Aorta (tissue), 5 donors: ENCODE data around the gene CC2D1A. TPM values are rescaled to one million over a fixed set of nuclear protein-coding genes. Genes with fewer than 3 reads are reported as not detected.

ENCODE experiments used
- ATAC-seq: fragments of 200-7000 bp; cut with Tn5 transposase; one replicate; pipeline ENCODE4 v1.9.1; 2022; ENCODE audit warnings: moderate library complexity; ENCODE audit not compliant: low FRiP score
- DNase-seq, 2 donors: peaks; one replicate each; pipeline ENCODE4 v3.0.0-alpha.2; 2020
- H3K27ac ChIP-seq, 2 donors: one replicate each; pipeline ENCODE4 v1.5.1; 2013; ENCODE audit warnings: low read length in 2 of 2, mild to moderate bottlenecking in 2 of 2, moderate library complexity in 2 of 2, control low read depth in 1 of 2, inconsistent platforms in 1 of 2, low read depth in 1 of 2
- H3K27me3 ChIP-seq, 2 donors: one replicate each; pipeline ENCODE4 v1.6.1; 2013; ENCODE audit warnings: control low read depth in 1 of 2, low read length in 1 of 2, mild to moderate bottlenecking in 1 of 2, moderate library complexity in 1 of 2; ENCODE audit not compliant: insufficient read depth in 2 of 2, control insufficient read depth in 1 of 2
- H3K36me3 ChIP-seq, 2 donors: one replicate each; pipeline ENCODE4 v1.6.1; 2013; ENCODE audit warnings: control low read depth in 1 of 2, low read length in 1 of 2, mild to moderate bottlenecking in 1 of 2; ENCODE audit not compliant: insufficient read depth in 2 of 2, control insufficient read depth in 1 of 2
- H3K4me1 ChIP-seq, 2 donors: one replicate each; pipeline ENCODE4 v1.6.1; 2013; ENCODE audit warnings: low read length in 2 of 2, control low read depth in 1 of 2, mild to moderate bottlenecking in 1 of 2, moderate library complexity in 1 of 2; ENCODE audit not compliant: insufficient read depth in 2 of 2, control insufficient read depth in 1 of 2
- H3K4me3 ChIP-seq, 2 donors: one replicate each; pipeline ENCODE4 v1.5.1; 2013; ENCODE audit warnings: low read length in 2 of 2, control low read depth in 1 of 2, mild to moderate bottlenecking in 1 of 2
- H3K9me3 ChIP-seq: one replicate; pipeline ENCODE4 v1.6.1; 2013; ENCODE audit warnings: mild to moderate bottlenecking, low read length; ENCODE audit not compliant: control insufficient read depth
- WGBS, 2 donors: extraction: QIAGEN DNeasy Blood & Tissue Kit; methylation state at CpG; one replicate each; pipeline ENCODE4 v1.1.7; 2013; 5-methylcytosine and 5-hydroxymethylcytosine counted together
- intact Hi-C, 2 donors: fragments of 100-400 bp; cut with DNase I; formaldehyde crosslinking; loops; one replicate each; pipeline versions ENCODE4 v1.14.2 to v1.15.0; 2022
- polyA plus RNA-seq, 2 donors: library from polyadenylated mRNA; stranded (reverse); fragments of 200-250 nt; gene quantifications; one replicate each; pipeline ENCODE4 v1.2.3, GENCODE V29; 2013
- total RNA-seq, 2 donors: library from RNA; stranded (reverse); fragmentation: NEBNext Ultra II Directional; extraction: Animal tissue kit (Norgen Biotek cat#: 25700); gene quantifications; one replicate each; pipeline ENCODE4 v1.2.1, GENCODE V29; 2021
- donor health status: healthy with polysubstance abuse.
- donor health status: Bipolar disorder and iron deficiency.
- donor health status: DM: no; HTN: no; CAD: no.
- donor health status: DM: no; HTN: no; CAD: no.
- donor health status: DM: yes; HTN: yes; CAD: no.

The CC2D1A gene
- total and polyA plus RNA-seq, 4 donors = 22.3 to 67.6 (median 32.0) TPM

DNA sequence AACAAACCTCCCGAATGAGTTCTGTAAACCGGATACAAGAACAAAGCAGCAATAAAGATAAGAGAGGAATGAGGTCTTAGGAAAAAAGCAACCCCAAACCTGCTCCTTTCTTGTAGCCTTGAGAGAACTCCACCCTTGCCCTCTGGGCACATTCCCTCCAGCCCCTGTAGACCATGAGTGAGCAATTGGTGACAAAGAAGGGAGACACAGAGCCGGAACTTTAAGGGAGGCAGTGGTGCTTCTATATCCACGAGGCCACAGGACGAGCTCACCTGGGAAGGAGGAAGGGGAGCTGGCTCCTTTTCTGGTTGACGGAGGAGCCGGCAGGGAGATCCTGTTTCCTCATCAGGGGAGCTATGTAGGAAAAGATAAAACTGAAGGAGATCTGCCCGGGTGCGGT is 13.1 kb upstream of the CC2D1A start:
- DNase-seq (no peak), ATAC-seq (no peak)
- Histone ChIP-seq H3K4me1 (no peaks in the 10 kb centered on the region), H3K9me3 (no peaks in the 10 kb centered on the region), H3K4me3 (no peak overlapping the region), H3K27ac (no peak overlapping the region), H3K36me3 (no peaks in the 10 kb centered on the region), H3K27me3 (no peaks in the 10 kb centered on the region)
- intact Hi-C loops = no loop called here
- 89 to 90% methylated on average over 9 of the region's 9 CpGs for WGBS, 2 donors

DNA sequence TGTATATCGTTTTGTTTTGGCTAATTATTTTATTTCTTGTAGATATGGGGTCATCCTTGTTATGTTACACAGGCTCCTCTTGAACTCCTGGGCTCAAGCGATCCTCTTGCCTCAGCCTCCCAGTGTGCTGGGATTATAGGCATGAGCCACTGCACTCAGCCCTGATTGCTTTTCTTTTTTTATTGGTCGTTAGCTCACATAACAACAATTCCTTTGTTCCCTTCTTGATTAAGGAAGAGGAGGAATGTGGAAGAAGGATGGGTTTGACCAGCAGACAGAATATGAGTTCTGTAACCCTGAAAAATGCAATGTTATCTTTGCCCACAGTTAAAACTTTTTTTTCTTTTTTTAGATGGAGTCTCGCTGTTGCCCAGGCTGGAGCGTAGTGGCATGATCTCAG is 11.4 kb upstream of the CC2D1A start:
- Histone ChIP-seq H3K9me3 (no peaks in the 10 kb centered on the region), H3K4me3 (no peak overlapping the region), H3K36me3 (no peaks in the 10 kb centered on the region), H3K27ac (no peak overlapping the region), H3K27me3 (no peaks in the 10 kb centered on the region), H3K4me1 (no peaks in the 10 kb centered on the region)
- intact Hi-C loops = no loop called here
- DNase-seq (no peak), ATAC-seq (no peak)
- 86 to 87% methylated on average over 5 of the region's 5 CpGs for WGBS, 2 donors

DNA sequence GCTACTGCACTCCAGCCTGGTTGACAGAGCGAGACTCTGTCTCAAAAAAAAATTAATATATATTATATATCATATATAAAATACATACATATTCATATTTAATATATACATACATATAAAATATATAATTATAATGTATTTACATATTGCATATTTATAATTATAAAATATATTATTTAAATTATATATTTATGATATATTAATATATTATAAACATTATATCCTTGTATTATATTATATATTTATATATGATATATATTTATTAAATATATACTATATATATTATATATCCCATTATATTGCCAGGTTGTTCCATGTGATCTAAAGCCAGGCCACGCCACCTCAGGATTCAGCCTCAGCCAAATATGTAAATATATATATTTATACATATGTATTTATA is 9.8 kb upstream of the CC2D1A start:
- Histone ChIP-seq H3K36me3 (no peaks in the 10 kb centered on the region), H3K9me3 (no peaks in the 10 kb centered on the region), H3K4me3 (no peak overlapping the region), H3K27me3 (no peaks in the 10 kb centered on the region), H3K27ac (no peak overlapping the region), H3K4me1 (no peaks in the 10 kb centered on the region)
- 97 to 98% methylated on average over 2 of the region's 2 CpGs for WGBS, 2 donors
- no peak for DNase-seq
- no peak for ATAC-seq
- intact Hi-C loops = no loop called here

DNA sequence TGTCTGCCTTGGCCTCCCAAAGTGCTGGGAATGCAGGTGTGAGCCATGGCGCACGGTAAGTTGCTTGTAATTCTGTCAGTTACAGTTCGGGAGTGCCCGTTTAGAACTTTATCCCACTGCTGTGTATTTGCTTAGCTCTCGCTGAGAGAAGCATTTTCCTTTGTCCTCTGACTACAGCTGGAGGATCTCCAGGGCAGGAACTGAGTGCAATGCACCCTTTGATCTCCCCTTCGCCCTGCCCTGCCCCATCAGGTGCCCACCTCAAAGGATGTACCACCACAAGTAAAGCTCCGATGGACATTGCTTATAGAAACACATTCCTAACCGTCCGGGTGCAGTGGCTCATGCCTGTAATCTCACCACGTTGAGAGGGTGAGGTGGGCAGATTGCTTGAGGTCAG is 6.6 kb upstream of the CC2D1A start:
- Histone ChIP-seq H3K27me3 (no peaks in the 10 kb centered on the region), H3K4me1 (no peaks in the 10 kb centered on the region), H3K9me3 (no peaks in the 10 kb centered on the region), H3K4me3 (no peak overlapping the region), H3K27ac (no peak overlapping the region), H3K36me3 (no peaks in the 10 kb centered on the region)
- no peak for ATAC-seq
- intact Hi-C loops = no loop called here
- 89% methylated on average over 10 of the region's 10 CpGs for WGBS, 2 donors
- DNase-seq = no peak

DNA sequence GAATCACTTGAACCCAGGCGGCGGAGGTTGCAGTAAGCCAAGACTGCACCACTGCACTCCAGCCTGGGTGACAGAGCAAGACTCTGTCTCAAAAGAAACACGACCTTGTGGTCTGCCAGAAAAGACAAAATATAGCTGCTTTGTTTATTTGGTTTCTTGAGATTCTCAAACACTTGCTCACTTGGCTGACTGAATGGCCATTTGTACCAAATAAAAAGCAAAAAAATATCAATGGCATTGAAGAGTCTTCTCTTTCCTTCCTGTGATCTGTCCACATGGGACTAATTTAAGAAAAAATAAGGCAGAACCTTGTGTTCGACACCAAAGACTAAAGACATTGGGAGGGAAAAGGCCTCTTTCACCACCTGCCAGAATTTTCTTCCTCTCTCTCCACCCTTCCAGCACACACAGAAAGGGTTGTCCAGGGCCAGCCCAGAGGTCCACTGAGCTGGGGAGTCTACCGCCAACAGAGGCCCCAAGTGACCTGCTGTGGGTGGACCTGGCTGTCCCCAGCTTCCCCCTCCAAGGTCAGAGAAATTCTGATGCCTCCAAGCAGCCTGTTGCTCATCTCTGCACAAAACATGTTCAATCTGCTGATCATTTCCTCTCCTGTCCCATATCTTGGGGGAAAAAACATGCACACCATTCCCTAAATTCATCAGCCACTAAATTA is 6.0 kb upstream of the CC2D1A start:
- no peaks in the 10 kb centered on the region for H3K9me3 ChIP-seq
- intact Hi-C loops = no loop called here
- H3K27ac ChIP-seq = no peak overlapping the region
- H3K4me3 ChIP-seq = no peak overlapping the region
- no peak for ATAC-seq
- H3K4me1 ChIP-seq = no peaks in the 10 kb centered on the region
- WGBS, 2 donors = 70 to 75% methylated on average over 5 of the region's 5 CpGs
- H3K27me3 ChIP-seq = no peaks in the 10 kb centered on the region
- no peaks in the 10 kb centered on the region for H3K36me3 ChIP-seq
- DNase-seq = no peak

DNA sequence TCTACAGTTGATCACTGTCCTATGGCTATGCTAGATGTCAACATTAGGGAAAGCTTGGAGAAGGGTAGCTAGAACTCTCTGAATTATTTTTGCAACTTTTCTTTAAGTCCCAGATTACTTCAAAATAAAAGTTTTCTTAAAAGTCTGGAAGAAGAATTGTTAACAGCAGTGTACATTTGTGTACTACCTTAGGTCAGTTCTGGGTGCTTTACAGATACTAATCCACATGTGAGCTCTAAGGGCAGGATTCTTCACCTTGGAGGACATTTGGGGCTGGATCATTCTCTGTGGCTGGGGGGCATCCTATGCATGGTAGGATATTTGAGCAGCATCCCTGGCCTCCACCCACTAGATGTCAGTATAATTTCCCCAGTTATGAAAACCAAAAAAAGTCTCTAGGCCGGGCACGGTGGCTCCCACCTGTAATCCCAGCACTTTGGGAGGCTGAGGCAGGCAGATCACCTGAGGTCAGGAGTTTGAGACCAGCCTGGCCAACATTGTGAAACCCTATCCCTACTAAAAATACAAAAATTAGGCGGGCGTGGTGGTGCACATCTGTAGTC is 2.9 kb upstream of the CC2D1A start:
- intact Hi-C loops = no loop called here

DNA sequence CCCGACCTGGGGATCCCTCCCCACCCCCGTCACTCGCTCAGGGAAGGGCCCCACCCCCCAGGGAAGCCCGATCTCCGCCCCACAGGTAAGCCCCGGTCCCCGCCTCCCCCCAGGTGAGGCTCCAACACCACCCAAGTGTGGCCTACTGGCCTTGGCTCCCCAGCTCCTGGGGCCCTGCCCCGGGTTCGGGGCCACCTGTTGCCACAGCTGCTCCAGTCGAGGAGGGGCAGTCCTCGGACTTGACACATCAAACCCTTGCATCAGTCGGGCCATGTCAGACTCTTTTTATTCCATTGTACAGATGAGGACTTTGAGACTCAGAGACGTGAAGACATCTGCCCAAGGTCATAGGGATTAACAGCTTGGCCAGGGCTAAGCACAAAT is 512 bp downstream of the CC2D1A start:
- no peaks in the 10 kb centered on the region for H3K9me3 ChIP-seq
- DNase-seq (no peak), ATAC-seq (peak; percentile 56)
- no peaks in the 10 kb centered on the region for H3K27me3 ChIP-seq
- H3K36me3 ChIP-seq = no peaks in the 10 kb centered on the region
- intact Hi-C loops = loop anchor here in 1 of 2 donors (1.0 kb wide), 1 partner anchor 26 kb away; no protein-coding TSS in a partner anchor
- no peaks in the 10 kb centered on the region for H3K4me1 ChIP-seq
- no peak overlapping the region for H3K27ac ChIP-seq
- 2% methylated on average over 6 to 13 of the region's 13 CpGs for WGBS, 2 donors
- H3K4me3 ChIP-seq = peak overlapping the region; percentile 72 to 76

More for the DNA sequence above, 2.9 kb upstream of the CC2D1A start:
- Histone ChIP-seq H3K27ac (no peak overlapping the region), H3K9me3 (no peaks in the 10 kb centered on the region), H3K27me3 (no peaks in the 10 kb centered on the region), H3K4me1 (no peaks in the 10 kb centered on the region), H3K36me3 (no peaks in the 10 kb centered on the region), H3K4me3 (no peak overlapping the region)
- no peak for ATAC-seq
- DNase-seq = no peak
- 71 to 74% methylated on average over 4 of the region's 4 CpGs for WGBS, 2 donors

DNA sequence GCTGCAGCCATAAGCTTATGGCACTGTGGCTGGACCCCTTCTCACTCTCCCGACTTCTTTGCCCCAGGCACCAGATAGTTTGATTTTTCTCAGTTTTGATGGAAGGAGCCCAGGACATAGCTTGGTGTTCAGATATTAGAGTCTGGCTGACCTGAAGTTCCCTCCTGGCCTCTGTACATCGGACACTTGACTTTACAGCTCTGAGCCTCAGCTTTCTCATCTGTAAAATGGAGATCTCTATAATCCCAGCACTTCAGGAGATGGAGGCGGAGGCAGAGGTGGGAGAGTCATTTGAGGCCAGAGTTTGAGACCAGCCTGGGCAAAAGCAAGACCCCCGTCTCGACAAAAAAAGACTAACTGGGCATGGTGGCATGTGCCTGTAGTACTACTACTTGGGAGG is 909 bp downstream of the CC2D1A start:
- Histone ChIP-seq H3K36me3 (no peaks in the 10 kb centered on the region), H3K9me3 (no peaks in the 10 kb centered on the region), H3K4me1 (no peaks in the 10 kb centered on the region), H3K27me3 (no peaks in the 10 kb centered on the region), H3K4me3 (peak overlapping the region in 1 of 2 donors; percentile 72), H3K27ac (no peak overlapping the region)
- intact Hi-C loops = loop anchor here in 1 of 2 donors (1.0 kb wide), 1 partner anchor 27 kb away; no protein-coding TSS in a partner anchor
- no peak for DNase-seq
- WGBS, 2 donors = 89 to 91% methylated on average over 5 of the region's 5 CpGs
- ATAC-seq = no peak

DNA sequence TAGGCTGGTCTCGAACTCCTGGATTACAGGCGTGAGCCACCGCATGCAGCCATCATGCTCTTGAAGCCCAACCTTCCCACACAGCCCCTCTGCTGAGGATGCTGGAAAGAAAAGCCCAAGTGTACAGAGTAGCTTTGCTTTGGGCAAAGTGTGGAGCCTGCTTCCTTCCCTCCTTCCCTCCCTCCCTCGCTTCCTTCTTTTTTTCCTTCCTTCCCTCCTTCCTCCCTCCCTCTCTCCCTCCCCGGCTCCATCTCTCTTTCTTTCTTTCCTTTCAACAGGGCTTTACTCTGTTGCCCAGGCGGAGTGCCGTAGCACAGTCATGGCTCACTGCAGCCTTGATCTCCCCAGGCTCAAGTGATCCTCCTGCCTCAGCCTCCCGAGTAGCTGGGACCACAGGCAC is 2.7 kb downstream of the CC2D1A start:
- no peaks in the 10 kb centered on the region for H3K36me3 ChIP-seq
- intact Hi-C loops = no loop called here
- DNase-seq (no peak), ATAC-seq (no peak)
- no peak overlapping the region for H3K27ac ChIP-seq
- no peaks in the 10 kb centered on the region for H3K4me1 ChIP-seq
- H3K4me3 ChIP-seq = no peak overlapping the region
- no peaks in the 10 kb centered on the region for H3K9me3 ChIP-seq
- no peaks in the 10 kb centered on the region for H3K27me3 ChIP-seq
- 86 to 91% methylated on average over 8 of the region's 8 CpGs for WGBS, 2 donors
